ENCODE measurements around the gene UBE2B.
A peak's percentile ranks its signal among the peaks of the same experiment; 100 is the strongest.
"Not testable (repeated sequence)": the region's sequence is repeated elsewhere in the genome, so short reads cannot be mapped to it uniquely, and the experiment has no call there.

The UBE2B gene

DNA sequence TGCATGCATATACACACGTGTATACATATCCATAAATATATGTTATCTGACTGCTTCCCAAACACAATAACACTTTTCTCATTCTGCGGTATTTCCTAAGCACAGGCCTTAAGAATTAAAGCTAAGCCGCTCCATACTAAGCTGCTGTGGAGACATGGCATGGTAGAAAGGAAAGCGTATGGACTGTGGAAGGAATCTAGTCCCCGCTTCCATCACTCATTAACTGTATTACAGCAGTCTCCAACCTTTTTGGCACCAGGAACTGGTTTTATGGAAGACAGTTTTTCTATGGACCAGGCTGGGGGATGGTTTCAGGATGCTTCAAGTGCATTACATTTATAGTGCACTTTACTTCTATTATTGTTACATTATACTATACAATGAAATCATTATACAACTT is 15.7 kb upstream of the UBE2B start:
- H3K4me3 ChIP-seq (ENCODE audit: low read depth, low read length), result no peak overlapping the region
- DNase-seq (ENCODE audit: low read depth), result no peak
- TF ChIP-seq, protein P1, sequence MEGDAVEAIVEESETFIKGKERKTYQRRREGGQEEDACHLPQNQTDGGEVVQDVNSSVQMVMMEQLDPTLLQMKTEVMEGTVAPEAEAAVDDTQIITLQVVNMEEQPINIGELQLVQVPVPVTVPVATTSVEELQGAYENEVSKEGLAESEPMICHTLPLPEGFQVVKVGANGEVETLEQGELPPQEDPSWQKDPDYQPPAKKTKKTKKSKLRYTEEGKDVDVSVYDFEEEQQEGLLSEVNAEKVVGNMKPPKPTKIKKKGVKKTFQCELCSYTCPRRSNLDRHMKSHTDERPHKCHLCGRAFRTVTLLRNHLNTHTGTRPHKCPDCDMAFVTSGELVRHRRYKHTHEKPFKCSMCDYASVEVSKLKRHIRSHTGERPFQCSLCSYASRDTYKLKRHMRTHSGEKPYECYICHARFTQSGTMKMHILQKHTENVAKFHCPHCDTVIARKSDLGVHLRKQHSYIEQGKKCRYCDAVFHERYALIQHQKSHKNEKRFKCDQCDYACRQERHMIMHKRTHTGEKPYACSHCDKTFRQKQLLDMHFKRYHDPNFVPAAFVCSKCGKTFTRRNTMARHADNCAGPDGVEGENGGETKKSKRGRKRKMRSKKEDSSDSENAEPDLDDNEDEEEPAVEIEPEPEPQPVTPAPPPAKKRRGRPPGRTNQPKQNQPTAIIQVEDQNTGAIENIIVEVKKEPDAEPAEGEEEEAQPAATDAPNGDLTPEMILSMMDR (IDR thresholded peaks at IDR 0.05; ENCODE audit: insufficient read depth, low read depth, low read length, missing control alignments), result no peak

DNA sequence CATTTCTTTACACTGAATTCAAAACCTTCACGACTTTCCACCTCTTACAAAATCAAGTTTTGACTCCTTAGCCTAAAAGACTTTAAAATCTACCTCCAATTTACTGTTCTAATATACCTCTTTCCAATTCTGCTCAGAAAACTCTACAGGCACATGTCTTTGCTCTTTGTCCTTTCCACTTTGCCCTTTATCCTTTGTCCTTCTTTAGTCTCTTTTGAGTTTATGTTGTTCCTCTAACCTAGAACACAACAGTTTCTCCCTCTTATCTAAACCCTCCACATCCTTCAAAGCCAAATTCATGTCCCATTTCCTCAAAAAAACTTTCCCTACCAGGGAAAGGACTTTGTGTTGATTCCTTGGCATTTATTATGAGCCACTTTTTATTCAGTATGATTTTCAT is 5.8 kb upstream of the UBE2B start:
- no peak for DNase-seq (ENCODE audit: low read depth)
- no peak overlapping the region for H3K4me3 ChIP-seq (ENCODE audit: low read depth, low read length)
- TF ChIP-seq, protein P1 (IDR thresholded peaks at IDR 0.05; ENCODE audit: insufficient read depth, low read depth, low read length, missing control alignments), result no peak

DNA sequence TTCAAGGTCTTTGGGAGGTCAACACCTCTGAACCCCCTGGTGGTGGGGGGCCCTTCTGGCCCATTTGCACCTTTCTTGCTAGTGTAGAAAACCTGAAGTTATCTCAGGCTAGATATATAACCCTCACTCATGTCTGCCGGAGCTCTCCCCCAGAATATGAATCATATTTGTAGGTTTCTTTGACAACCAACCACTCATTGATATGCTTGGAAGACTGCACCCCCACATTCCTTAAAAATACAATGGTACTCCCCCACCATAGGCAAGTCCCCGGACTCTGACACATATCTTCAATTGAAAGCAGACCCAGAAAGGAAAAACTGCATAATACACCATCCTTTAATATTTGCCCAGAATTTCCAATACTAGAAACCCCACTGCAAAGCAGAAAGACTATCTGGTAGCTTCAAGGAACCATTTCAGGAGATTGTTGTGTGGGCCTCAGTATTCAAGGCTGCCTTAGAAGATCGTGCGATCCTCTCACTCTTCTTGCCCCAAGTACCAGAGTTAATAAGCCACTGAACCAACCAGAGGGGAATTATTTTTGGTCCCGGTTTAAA is 978 bp upstream of the UBE2B start:
- DNase-seq (ENCODE audit: low read depth), result no peak
- TF ChIP-seq, protein P1 (IDR thresholded peaks at IDR 0.05; ENCODE audit: insufficient read depth, low read depth, low read length, missing control alignments), result no peak
- peak overlapping the region; percentile 93 for H3K4me3 ChIP-seq (ENCODE audit: low read depth, low read length)

DNA sequence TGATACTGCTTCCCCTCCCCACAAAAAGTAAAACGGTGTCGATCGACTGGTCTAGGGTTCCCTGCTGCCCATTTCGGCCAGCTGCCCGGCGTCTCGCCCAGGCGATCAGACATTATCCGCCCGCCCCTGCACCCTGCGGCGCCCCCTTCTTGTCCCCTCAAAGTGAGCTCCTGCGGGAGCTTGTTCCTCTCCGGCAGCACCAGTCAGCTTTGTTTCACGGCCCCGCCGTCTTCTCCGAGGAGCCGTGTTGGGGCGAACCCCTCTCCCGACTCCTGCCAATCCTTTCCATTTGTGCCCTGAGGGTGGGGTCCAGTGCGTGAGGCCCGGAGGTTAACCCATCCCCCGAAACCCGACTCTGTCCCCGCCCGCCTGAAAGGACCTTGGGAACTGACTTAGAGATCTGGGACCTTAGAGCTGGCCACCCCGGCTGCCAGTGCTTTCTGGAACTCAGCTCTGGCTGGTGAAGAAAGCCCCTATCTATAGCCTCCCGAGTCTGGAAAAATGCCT is 518 bp downstream of the UBE2B start:
- TF ChIP-seq, protein P1 (IDR thresholded peaks at IDR 0.05; ENCODE audit: insufficient read depth, low read depth, low read length, missing control alignments), result no peak
- H3K4me3 ChIP-seq (ENCODE audit: low read depth, low read length), result peak overlapping the region; percentile 93
- peak; percentile 59 for DNase-seq (ENCODE audit: low read depth)

DNA sequence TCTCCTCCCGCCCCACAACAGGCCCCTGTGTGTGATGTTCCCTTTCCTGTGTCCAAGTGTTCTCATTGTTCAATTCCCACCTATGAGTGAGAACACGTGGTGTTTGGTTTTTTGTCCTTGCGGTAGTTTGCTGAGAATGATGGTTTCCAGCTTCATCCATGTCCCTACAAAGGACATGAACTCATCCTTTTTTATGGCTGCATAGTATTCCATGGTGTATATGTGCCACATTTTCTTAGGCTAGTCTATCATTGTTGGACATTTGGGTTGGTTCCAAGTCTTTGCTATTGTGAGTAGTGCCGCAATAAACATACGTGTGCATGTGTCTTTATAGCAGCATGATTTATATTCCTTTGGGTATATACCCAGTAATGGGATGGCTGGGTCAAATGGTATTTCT is 2.3 kb downstream of the UBE2B start:
- DNase-seq (ENCODE audit: low read depth); H3K4me3 ChIP-seq (ENCODE audit: low read depth, low read length): not testable (repeated sequence)

GRCh38 chr5:134374232-134374631 is 2.9 kb downstream of the UBE2B start:
- peak; percentile 14 for DNase-seq (ENCODE audit: low read depth)
- TF ChIP-seq, protein P1 (IDR thresholded peaks at IDR 0.05; ENCODE audit: insufficient read depth, low read depth, low read length, missing control alignments), result no peak
- no peak overlapping the region for H3K4me3 ChIP-seq (ENCODE audit: low read depth, low read length)

- H3K4me3 ChIP-seq (ENCODE audit: low read depth, low read length), result no peak overlapping the region
- TF ChIP-seq, protein P1 (IDR thresholded peaks at IDR 0.05; ENCODE audit: insufficient read depth, low read depth, low read length, missing control alignments), result no peak
- no peak for DNase-seq (ENCODE audit: low read depth)
Measured at GRCh38 chr5:134380346-134380745, 9.0 kb downstream of the UBE2B start.

GRCh38 chr5:134382204-134382603 is 10.8 kb downstream of the UBE2B start:
- not testable (repeated sequence) for DNase-seq (ENCODE audit: low read depth); H3K4me3 ChIP-seq (ENCODE audit: low read depth, low read length)

All from GM12865 (cell line).